B cell (primary cell): ENCODE results near the gene OSCAR. TPM values are rescaled to one million over a fixed set of nuclear protein-coding genes. Genes with fewer than 3 reads are reported as not detected.

Experiments used
- ATAC-seq: fragments of 200-7000 bp; cut with Tn5 transposase; one replicate; pipeline ENCODE4 v1.10.0; 2021; ENCODE audit warnings: low read depth, mild to moderate bottlenecking, moderate number of reproducible peaks, moderate library complexity
- CTCF ChIA-PET: fragments of 350-600 bp; sonication (Branson Sonifier 250); formaldehyde crosslinking; loops from one replicate; lab custom pipeline; 2021; ENCODE audit warnings: antibody characterized with exemption, inconsistent platforms; lab: Charles Lee
- POLR2A ChIA-PET: fragments of 350-600 bp; sonication (Branson Sonifier 250); formaldehyde crosslinking; loops from one replicate; lab custom pipeline; 2021; ENCODE audit warnings: antibody characterized with exemption; lab: Charles Lee
- DNase-seq: peaks from one replicate; pipeline ENCODE4 v3.0.0; 2013
- H2AFZ ChIP-seq: 2 replicates; pipeline ENCODE4 v1.6.1; 2012; ENCODE audit warnings: mild to moderate bottlenecking, low read depth, low read length; ENCODE audit not compliant: insufficient read depth, poor library complexity, severe bottlenecking
- H3K27ac ChIP-seq, 2 donors: 1 replicate in 1 of 2; 2 replicates in 1 of 2; pipeline ENCODE4 v1.5.1; 2012 to 2013; ENCODE audit warnings: low read length in 2 of 2, mild to moderate bottlenecking in 2 of 2, moderate library complexity in 1 of 2
- H3K27me3 ChIP-seq, 4 experiments: fragments of 200-600 bp in 1 of 4; sonication (generic) in 1 of 4; replicated peaks in 1 of 4; 1 replicate in 2 of 4; 2 replicates in 2 of 4; pipeline versions ENCODE4 v1.6.1 to v1.7.0; 2013 to 2016; ENCODE audit warnings: low read length in 3 of 4, mild to moderate bottlenecking in 2 of 4, mixed read lengths in 1 of 4, moderate library complexity in 1 of 4; ENCODE audit not compliant: insufficient read depth in 4 of 4, control insufficient read depth in 3 of 4; ENCODE audit errors: control extremely low read depth in 1 of 4
- H3K36me3 ChIP-seq, 2 experiments: replicated peaks in 1 of 2; 1 replicate in 1 of 2; 2 replicates in 1 of 2; pipeline versions ENCODE4 v1.6.1 to v1.7.1; 2013; ENCODE audit warnings: low read length in 1 of 2; ENCODE audit not compliant: insufficient read depth in 2 of 2, control insufficient read depth in 1 of 2; ENCODE audit errors: control extremely low read depth in 1 of 2, extremely low read depth in 1 of 2
- H3K4me1 ChIP-seq, 2 donors: fragments of 200-600 bp in 1 of 2; sonication (generic) in 1 of 2; 1 replicate in 1 of 2; 2 replicates in 1 of 2; pipeline versions ENCODE4 v1.5.1 to v1.6.1; 2013 to 2017; ENCODE audit warnings: low read length in 2 of 2; ENCODE audit not compliant: control insufficient read depth in 2 of 2, insufficient read depth in 2 of 2
- H3K4me2 ChIP-seq: replicated peaks from 2 replicates; pipeline ENCODE3; 2012; ENCODE audit warnings: mild to moderate bottlenecking, low read depth, low read length; ENCODE audit not compliant: poor library complexity, severe bottlenecking
- H3K4me3 ChIP-seq, 5 experiments: fragments of 200-600 bp in 1 of 5; sonication (generic) in 1 of 5; 1 replicate in 3 of 5; 2 replicates in 2 of 5; pipeline versions ENCODE4 v1.5.1 to v1.7.0; 2011 to 2016; ENCODE audit warnings: low read length in 4 of 5, mild to moderate bottlenecking in 4 of 5, low read depth in 2 of 5, control low read depth in 1 of 5, moderate library complexity in 1 of 5; ENCODE audit not compliant: insufficient read depth in 1 of 5; ENCODE audit errors: control extremely low read depth in 1 of 5, extremely low read depth in 1 of 5
- H3K79me2 ChIP-seq: fragments of 200-600 bp; sonication (generic); one replicate; pipeline ENCODE4 v1.6.0; 2016; ENCODE audit warnings: low read length; ENCODE audit not compliant: control insufficient read depth, insufficient read depth
- H3K9ac ChIP-seq: fragments of 200-600 bp; sonication (generic); 2 replicates; pipeline ENCODE4 v1.6.1; 2017; ENCODE audit warnings: mild to moderate bottlenecking, low read length, moderate library complexity
- H3K9me3 ChIP-seq, 3 donors: one replicate each; pipeline versions ENCODE4 v1.6.1 to v1.7.1; 2013; ENCODE audit warnings: low read length in 2 of 3; ENCODE audit not compliant: control insufficient read depth in 2 of 3, insufficient read depth in 1 of 3; ENCODE audit errors: control extremely low read depth in 1 of 3
- H4K20me1 ChIP-seq: 2 replicates; pipeline ENCODE4 v1.6.0; 2012; ENCODE audit warnings: mild to moderate bottlenecking, low read length; ENCODE audit not compliant: insufficient read depth, control insufficient read depth, poor library complexity, severe bottlenecking
- H3K27ac Mint-ChIP-seq: one replicate; pipeline ENCODE4 v1.8.0; 2021; ENCODE audit warnings: mixed read lengths
- H3K27me3 Mint-ChIP-seq: one replicate; pipeline ENCODE4 v1.8.0; 2021; ENCODE audit warnings: mixed read lengths
- H3K4me1 Mint-ChIP-seq: one replicate; pipeline ENCODE4 v1.8.0; 2021; ENCODE audit warnings: mixed read lengths
- H3K4me3 Mint-ChIP-seq: one replicate; pipeline ENCODE4 v1.8.0; 2021; ENCODE audit warnings: mixed read lengths
- H3K9me3 Mint-ChIP-seq: one replicate; pipeline ENCODE4 v1.8.0; 2022; ENCODE audit warnings: mixed read lengths; ENCODE audit not compliant: insufficient read depth
- CTCF ChIP-seq: fragments of 200-600 bp; IDR thresholded peaks from one replicate; pipeline ENCODE4 v1.8.0; 2022; ENCODE audit warnings: antibody characterized with exemption, mild to moderate bottlenecking
- EZH2 ChIP-seq: IDR thresholded peaks from 2 replicates; pipeline ENCODE4 v1.6.1; 2012; ENCODE audit warnings: borderline replicate concordance, low read depth, mild to moderate bottlenecking, moderate library complexity, low read length; ENCODE audit not compliant: insufficient read depth, poor library complexity, severe bottlenecking
- WGBS: methylation state at CpG from one replicate; pipeline ENCODE4 v1.1.5; 2013; ENCODE audit warnings: missing lambda C conversion rate; ENCODE audit not compliant: insufficient coverage; 5-methylcytosine and 5-hydroxymethylcytosine counted together
- intact Hi-C: fragments of 100-400 bp; cut with micrococcal nuclease; formaldehyde crosslinking; loops from one replicate; pipeline ENCODE4 v1.10.0; 2022
- polyA plus RNA-seq: library from polyadenylated mRNA; depleted of rRNA; stranded (reverse); fragments of >200 nt; gene quantifications from 2 replicates; pipeline ENCODE4 v1.2.3, GENCODE V29; 2012
- total RNA-seq, 2 donors: library from RNA; stranded (reverse); fragments of 120-200 nt in 1 of 2; gene quantifications; 1 replicate in 1 of 2; 2 replicates in 1 of 2; pipeline versions ENCODE4 v1.2.3 to v1.2.4, GENCODE V29; 2013 to 2022

Gene OSCAR
- total and polyA plus RNA-seq, 2 donors (not counting 1 experiment from before 2014, with no cell fraction given): 1.7 TPM; not detected in 1

GRCh38 chr19:54108496-54108895, 7.9 kb upstream of the OSCAR start:
- no peak overlapping the region for H3K4me2 ChIP-seq
- H3K36me3 ChIP-seq: peaks cover 2 to 37% of the 10 kb centered on the region in 2 experiments
- H3K27ac ChIP-seq: no peak overlapping the region
- ChIA-PET POLR2A (no interaction called here), CTCF (interaction anchor here (1.7 kb wide), 1 partner anchor 13 kb away, joined by 4 read pairs; no protein-coding TSS in a partner anchor)
- H3K79me2 ChIP-seq: peaks cover 51% of the 10 kb centered on the region
- DNase-seq (no peak), ATAC-seq (no peak)
- Mint-ChIP-seq H3K4me1 (peaks cover 12% of the 10 kb centered on the region), H3K4me3 (no peak overlapping the region), H3K9me3 (no peaks in the 10 kb centered on the region), H3K27ac (no peak overlapping the region), H3K27me3 (no peaks in the 10 kb centered on the region)
- no peak for TF ChIP-seq CTCF
- TF ChIP-seq EZH2: no peak
- no peaks in the 10 kb centered on the region for H3K9me3 ChIP-seq
- intact Hi-C loops: no loop called here
- no peak overlapping the region for H3K4me3 ChIP-seq
- H2AFZ ChIP-seq: no peak overlapping the region
- no peak overlapping the region for H3K9ac ChIP-seq
- 100% methylated on average over 5 of the region's 7 CpGs for WGBS
- peaks cover 9% of the 10 kb centered on the region for H4K20me1 ChIP-seq
- H3K27me3 ChIP-seq: no peaks in the 10 kb centered on the region
- H3K4me1 ChIP-seq: peaks cover 1 to 2% of the 10 kb centered on the region in 2 donors

GRCh38 chr19:54107876-54108490, 7.4 kb upstream of the OSCAR start:
- peaks cover 56% of the 10 kb centered on the region for H3K79me2 ChIP-seq
- ATAC-seq: no peak
- ChIA-PET POLR2A (no interaction called here), CTCF (interaction anchor here (1.7 kb wide), 1 partner anchor 12 kb away, joined by 4 read pairs; no protein-coding TSS in a partner anchor)
- peaks cover 9% of the 10 kb centered on the region for H4K20me1 ChIP-seq
- no peak overlapping the region for H3K4me3 ChIP-seq
- TF ChIP-seq EZH2 (no peak), CTCF (no peak)
- no peak overlapping the region for H3K4me2 ChIP-seq
- intact Hi-C loops: no loop called here
- H3K27me3 ChIP-seq: no peaks in the 10 kb centered on the region
- no peak for DNase-seq
- Mint-ChIP-seq H3K27me3 (no peaks in the 10 kb centered on the region), H3K4me3 (no peak overlapping the region), H3K27ac (no peak overlapping the region), H3K4me1 (peaks cover 15% of the 10 kb centered on the region), H3K9me3 (no peaks in the 10 kb centered on the region)
- 93% methylated on average over 19 of the region's 21 CpGs for WGBS
- peaks cover 6 to 8% of the 10 kb centered on the region in 2 donors for H3K4me1 ChIP-seq
- peaks cover 2 to 34% of the 10 kb centered on the region in 2 experiments for H3K36me3 ChIP-seq
- no peaks in the 10 kb centered on the region for H3K9me3 ChIP-seq
- H3K27ac ChIP-seq: no peak overlapping the region
- H3K9ac ChIP-seq: no peak overlapping the region
- no peak overlapping the region for H2AFZ ChIP-seq
